ENCODE measurements around the gene OSBPL9. TPM values are rescaled to one million over a fixed set of nuclear protein-coding genes. Genes with fewer than 3 reads are reported as not detected.

The OSBPL9 gene
- total RNA-seq, 1 experiment from 2014 or later, result 61.9 TPM

- Mint-ChIP-seq H3K4me1 (ENCODE audit: low read depth, unreplicated experiment) (peaks cover 12% of the 10 kb centered on the region), H3K27me3 (ENCODE audit: insufficient read depth, unreplicated experiment) (no peaks in the 10 kb centered on the region), H3K27ac (ENCODE audit: unreplicated experiment) (no peak overlapping the region), H3K9me3 (ENCODE audit: unreplicated experiment) (no peaks in the 10 kb centered on the region), H3K36me3 (ENCODE audit: insufficient read depth, unreplicated experiment) (no peaks in the 10 kb centered on the region), H3K4me3 (ENCODE audit: unreplicated experiment) (no peak overlapping the region)
- intact Hi-C loops (cut with micrococcal nuclease; ENCODE audit: unreplicated experiment), result loop anchor here (1.0 to 5.0 kb wide), 2 partner anchors 14 to 58 kb away; no protein-coding TSS in a partner anchor
- Histone ChIP-seq H3K36me3 (ENCODE audit: control insufficient read depth, insufficient read depth, low read length) (no peaks in the 10 kb centered on the region), H3K4me1 (peaks cover 17% of the 10 kb centered on the region), H3K9me3 (no peaks in the 10 kb centered on the region), H3K4me3 (ENCODE audit: low read depth, low read length) (no peak overlapping the region), H3K27me3 (replicated peaks; ENCODE audit: control insufficient read depth, insufficient read depth, low read length) (no peaks in the 10 kb centered on the region)
- no peak for TF ChIP-seq CTCF (IDR thresholded peaks at IDR 0.05; ENCODE audit: insufficient read depth in 1 of 2, low read depth in 1 of 2, low read length in 1 of 2, severe bottlenecking in 1 of 2, unreplicated experiment in 1 of 2)
- POLR2A ChIA-PET, result no interaction called here
- no TSS peak for BruUV-seq (replicated peaks)
- CTCF ChIA-PET, result no interaction called here
- DNase-seq, result no peak
Observed at GRCh38 chr1:51634618-51635017, 17.7 kb downstream of the OSBPL9 start.

- no peaks in the 10 kb centered on the region for H3K9me3 Mint-ChIP-seq (ENCODE audit: unreplicated experiment)
- ChIA-PET CTCF (no interaction called here), POLR2A (interaction anchor here (0.8 kb wide), 1 partner anchor 13 kb away, joined by 3 read pairs; no protein-coding TSS in a partner anchor)
- peaks cover 17% of the 10 kb centered on the region for H3K4me1 ChIP-seq
- DNase-seq, result no peak
- no peak overlapping the region for H3K4me3 ChIP-seq (ENCODE audit: low read depth, low read length)
- H3K4me1 Mint-ChIP-seq (ENCODE audit: low read depth, unreplicated experiment), result peaks cover 12% of the 10 kb centered on the region
- BruUV-seq (replicated peaks), result no TSS peak
- intact Hi-C loops (cut with micrococcal nuclease; ENCODE audit: unreplicated experiment), result loop anchor here (1.0 to 5.0 kb wide), 2 partner anchors 13 to 57 kb away; no protein-coding TSS in a partner anchor
- no peaks in the 10 kb centered on the region for H3K27me3 ChIP-seq (replicated peaks; ENCODE audit: control insufficient read depth, insufficient read depth, low read length)
- no peak overlapping the region for H3K27ac Mint-ChIP-seq (ENCODE audit: unreplicated experiment)
- peak overlapping the region; percentile 38 for H3K4me3 Mint-ChIP-seq (ENCODE audit: unreplicated experiment)
- no peaks in the 10 kb centered on the region for H3K27me3 Mint-ChIP-seq (ENCODE audit: insufficient read depth, unreplicated experiment)
- H3K9me3 ChIP-seq, result no peaks in the 10 kb centered on the region
- H3K36me3 ChIP-seq (ENCODE audit: control insufficient read depth, insufficient read depth, low read length), result no peaks in the 10 kb centered on the region
- no peak for TF ChIP-seq CTCF (IDR thresholded peaks at IDR 0.05; ENCODE audit: insufficient read depth in 1 of 2, low read depth in 1 of 2, low read length in 1 of 2, severe bottlenecking in 1 of 2, unreplicated experiment in 1 of 2)
- H3K36me3 Mint-ChIP-seq (ENCODE audit: insufficient read depth, unreplicated experiment), result no peaks in the 10 kb centered on the region
Observed at GRCh38 chr1:51635615-51636014, 18.7 kb downstream of the OSBPL9 start.

- Mint-ChIP-seq H3K4me1 (ENCODE audit: low read depth, unreplicated experiment) (peaks cover 12% of the 10 kb centered on the region), H3K4me3 (ENCODE audit: unreplicated experiment) (peak overlapping the region; percentile 38), H3K27ac (ENCODE audit: unreplicated experiment) (no peak overlapping the region), H3K27me3 (ENCODE audit: insufficient read depth, unreplicated experiment) (no peaks in the 10 kb centered on the region), H3K36me3 (ENCODE audit: insufficient read depth, unreplicated experiment) (no peaks in the 10 kb centered on the region), H3K9me3 (ENCODE audit: unreplicated experiment) (no peaks in the 10 kb centered on the region)
- BruUV-seq (replicated peaks), result no TSS peak
- Histone ChIP-seq H3K27me3 (replicated peaks; ENCODE audit: control insufficient read depth, insufficient read depth, low read length) (no peaks in the 10 kb centered on the region), H3K4me3 (ENCODE audit: low read depth, low read length) (no peak overlapping the region), H3K9me3 (no peaks in the 10 kb centered on the region), H3K4me1 (peaks cover 17% of the 10 kb centered on the region), H3K36me3 (ENCODE audit: control insufficient read depth, insufficient read depth, low read length) (no peaks in the 10 kb centered on the region)
- no peak for DNase-seq
- CTCF ChIA-PET, result no interaction called here
- no peak for TF ChIP-seq CTCF (IDR thresholded peaks at IDR 0.05; ENCODE audit: insufficient read depth in 1 of 2, low read depth in 1 of 2, low read length in 1 of 2, severe bottlenecking in 1 of 2, unreplicated experiment in 1 of 2)
- intact Hi-C loops (cut with micrococcal nuclease; ENCODE audit: unreplicated experiment), result loop anchor here (5.0 kb wide), 1 partner anchor 56 kb away; no protein-coding TSS in a partner anchor
- POLR2A ChIA-PET, result no interaction called here
Observed at GRCh38 chr1:51636191-51636590, 19.3 kb downstream of the OSBPL9 start.
